Measurements from ENCODE around the gene SULT4A1. TPM values are rescaled to one million over a fixed set of nuclear protein-coding genes. Genes with fewer than 3 reads are reported as not detected.

SULT4A1 gene
- total and polyA plus RNA-seq, 2 of the 8 experiments (the other 6 are each of a cell fraction or from before 2014, with no cell fraction given), result 9.1 to 11.8 TPM

GRCh38 chr22:43819421-43819921 is 42.8 kb downstream of the SULT4A1 start:
- Histone ChIP-seq H3K18ac (ENCODE audit: extremely low read depth, low read length) (no peak overlapping the region), H2BK15ac (ENCODE audit: low read length) (no peak overlapping the region), H3K36me3 (ENCODE audit: control insufficient read depth in 2 of 4, insufficient read depth in 4 of 4, low read length in 3 of 4) (no peaks in the 10 kb centered on the region), H3K56ac (replicated peaks; ENCODE audit: insufficient read length, low read depth, low read length) (no peak overlapping the region), H2BK12ac (ENCODE audit: low read depth, low read length) (no peak overlapping the region), H3K23me2 (ENCODE audit: low read depth, low read length) (no peaks in the 10 kb centered on the region; the same call in 1 of the 2 replicates), H4K8ac (ENCODE audit: extremely low read depth, insufficient read depth, low read length) (no peak overlapping the region), H2AK5ac (ENCODE audit: low read depth, low read length) (no peak overlapping the region), H2BK120ac (replicated peaks; ENCODE audit: low read depth, low read length) (no peak overlapping the region), H3K79me1 (ENCODE audit: low read depth, low read length) (peaks cover 2% of the 10 kb centered on the region; the same call in 1 of the 2 replicates), H3K27me3 (replicated peaks in 1 of 4; ENCODE audit: control insufficient read depth in 3 of 4, extremely low read depth in 1 of 4, insufficient read depth in 3 of 4, low read length in 3 of 4) (no peaks in the 10 kb centered on the region), H2AFZ (ENCODE audit: low read length) (no peak overlapping the region), H3K4me3 (ENCODE audit: extremely low read depth in 1 of 4, insufficient read depth in 2 of 4, low read depth in 3 of 4, low read length in 4 of 4) (no peak overlapping the region), H2BK5ac (ENCODE audit: low read depth, low read length) (no peak overlapping the region), H3K9ac (replicated peaks in 1 of 4; ENCODE audit: extremely low read depth in 1 of 4, low read depth in 3 of 4, low read length in 3 of 4) (no peak overlapping the region), H3K9me3 (ENCODE audit: insufficient read depth in 2 of 2, low read depth in 1 of 2, low read length in 1 of 2) (no peaks in the 10 kb centered on the region), H3K4me1 (replicated peaks in 1 of 4; ENCODE audit: control insufficient read depth in 3 of 4, insufficient read depth in 4 of 4, low read length in 3 of 4) (peaks cover 0 to 21% (median 14%) of the 10 kb centered on the region in 4 experiments; a peak in 6 of 7 replicates), H4K20me1 (replicated peaks in 1 of 2; ENCODE audit: control insufficient read depth in 1 of 2, insufficient read depth in 2 of 2, low read length in 2 of 2) (peaks cover 0 to 8% of the 10 kb centered on the region in 2 experiments), H3K4me2 (ENCODE audit: insufficient read depth in 1 of 2, low read depth in 2 of 2, low read length in 2 of 2) (no peak overlapping the region), H3K79me2 (ENCODE audit: control insufficient read depth in 1 of 2, insufficient read depth in 2 of 2, low read length in 2 of 2) (no peaks in the 10 kb centered on the region), H3K23ac (ENCODE audit: insufficient read length) (no peak overlapping the region), H3K4ac (replicated peaks; ENCODE audit: insufficient read length, low read depth, low read length) (no peak overlapping the region), H3K14ac (ENCODE audit: insufficient read length) (no peak overlapping the region), H4K91ac (replicated peaks; ENCODE audit: insufficient read length, low read length) (no peak overlapping the region), H3K27ac (ENCODE audit: low read depth, low read length) (no peak overlapping the region), H4K5ac (ENCODE audit: insufficient read length, low read depth, low read length) (no peak overlapping the region), H2BK20ac (ENCODE audit: low read length) (no peak overlapping the region)
- FAIRE-seq, result no peak
- POLR2A ChIA-PET (ENCODE audit: partially characterized antibody), result no interaction called here
- whole genome bisulfite sequencing, 2 experiments (ENCODE audit: extremely low coverage in 1 of 2, insufficient coverage in 1 of 2, insufficient read length in 1 of 2, insufficient replicate concordance in 2 of 2, low coverage in 1 of 2, low lambda C conversion rate in 2 of 2, missing lambda C conversion rate in 1 of 2), result 87% methylated on average over 12 of the region's 12 CpGs; no CpG with 5 or more reads in 1 of the 2 experiments
- DNase-seq (ENCODE audit: low read depth in 1 of 2, low spot score in 2 of 2), result no peak
- TF ChIP-seq CHD2 (IDR thresholded peaks at IDR 0.05; ENCODE audit: low read length) (no peak), BACH1 (IDR thresholded peaks at IDR 0.05; ENCODE audit: low read length) (no peak), CREB1 (IDR thresholded peaks at IDR 0.05) (no peak), MAFK (IDR thresholded peaks at IDR 0.05; ENCODE audit: low read depth, low read length) (no peak), BCL11A (IDR thresholded peaks at IDR 0.05; ENCODE audit: low read depth in 2 of 2, low read length in 2 of 2) (no peak), EGR1 (IDR thresholded peaks at IDR 0.05; ENCODE audit: borderline replicate concordance, low read depth, low read length) (no peak), TBP (IDR thresholded peaks at IDR 0.05; ENCODE audit: low read depth, low read length) (no peak), SP4 (IDR thresholded peaks at IDR 0.05; ENCODE audit: low read length) (no peak), RXRA (IDR thresholded peaks at IDR 0.05; ENCODE audit: insufficient read depth, low read depth, low read length) (no peak), SP2 (IDR thresholded peaks at IDR 0.05; ENCODE audit: low read length) (no peak), NRF1 (IDR thresholded peaks at IDR 0.05; ENCODE audit: low read depth, low read length) (no peak), POLR2A (IDR thresholded peaks at IDR 0.05; ENCODE audit: control extremely low read depth in 1 of 2, low read depth in 2 of 2, low read length in 2 of 2) (no peak), BRCA1 (IDR thresholded peaks at IDR 0.05; ENCODE audit: low read depth, low read length) (no peak), SP1 (IDR thresholded peaks at IDR 0.05; ENCODE audit: low read depth, low read length) (no peak), KDM4A (IDR thresholded peaks at IDR 0.05; ENCODE audit: low read depth, low read length, severe bottlenecking) (no peak), EP300 (IDR thresholded peaks at IDR 0.05; ENCODE audit: borderline replicate concordance in 1 of 2, low read depth in 2 of 2, low read length in 2 of 2) (no peak), KDM1A (IDR thresholded peaks at IDR 0.05; ENCODE audit: borderline replicate concordance, low read length) (no peak)
- CTCF ChIA-PET (ENCODE audit: partially characterized antibody), result interaction anchor here (1.4 kb wide), 1 partner anchor 65 kb away, joined by 6 read pairs; no protein-coding TSS in a partner anchor
